Left cardiac atrium (tissue), 4 donors: ENCODE data around the gene DDX20. TPM values are rescaled to one million over a fixed set of nuclear protein-coding genes. Genes with fewer than 3 reads are reported as not detected.

Experiments used
- ATAC-seq, 2 donors: fragments of 200-7000 bp; cut with Tn5 transposase; one replicate each; pipeline ENCODE4 v1.9.1; 2020; ENCODE audit warnings: mild to moderate bottlenecking in 2 of 2, moderate library complexity in 2 of 2
- DNase-seq: peaks from one replicate; pipeline ENCODE4 v3.0.0-alpha.2; 2020
- intact Hi-C, 2 donors: fragments of 100-400 bp; cut with DNase I; formaldehyde crosslinking; loops; one replicate each; pipeline versions ENCODE4 v1.14.1 to v1.15.1; 2022 to 2023
- total RNA-seq, 2 donors: library from RNA; stranded (reverse); fragmentation: NEBNext Ultra II Directional; extraction: Animal tissue kit (Norgen Biotek cat#: 25700); gene quantifications; one replicate each; pipeline ENCODE4 v1.2.1, GENCODE V29; 2021
- donor health status: DM: no; HTN: yes; CAD: no.
- donor health status: DM: no; HTN: yes; CAD: no; lungs with severe emphysema.
- donor health status: DM: yes; HTN: yes; CAD: no.
- donor health status: Dilated cardiomyopathy.

Gene DDX20
- total RNA-seq, 2 donors from 2014 or later, result 7.8 TPM

DNA sequence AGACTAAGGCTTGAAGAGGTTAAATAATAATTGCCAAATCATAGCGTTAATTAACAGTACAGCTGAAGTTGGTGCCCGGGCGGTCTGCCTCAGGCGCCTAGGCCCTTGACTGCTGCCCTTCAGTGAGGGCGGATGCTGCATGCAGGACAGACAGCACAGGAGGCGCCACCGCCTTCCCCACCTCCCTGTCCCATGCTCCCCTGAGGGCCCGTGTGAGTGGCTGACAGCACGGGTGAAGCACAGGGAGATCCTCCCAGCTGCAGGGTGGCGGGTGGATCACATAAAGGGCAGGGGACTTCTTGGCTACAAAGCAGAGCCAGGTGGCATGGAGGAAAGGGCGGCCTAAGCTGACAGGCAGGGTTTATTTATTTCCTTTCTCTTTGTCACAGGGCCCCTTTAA lies 49.1 kb downstream of the DDX20 start:
- intact Hi-C loops, result loop anchor here in 1 of 2 donors (10.0 kb wide), 1 partner anchor 530 kb away; no protein-coding TSS in a partner anchor
- no peak for DNase-seq
- no peak for ATAC-seq

DNA sequence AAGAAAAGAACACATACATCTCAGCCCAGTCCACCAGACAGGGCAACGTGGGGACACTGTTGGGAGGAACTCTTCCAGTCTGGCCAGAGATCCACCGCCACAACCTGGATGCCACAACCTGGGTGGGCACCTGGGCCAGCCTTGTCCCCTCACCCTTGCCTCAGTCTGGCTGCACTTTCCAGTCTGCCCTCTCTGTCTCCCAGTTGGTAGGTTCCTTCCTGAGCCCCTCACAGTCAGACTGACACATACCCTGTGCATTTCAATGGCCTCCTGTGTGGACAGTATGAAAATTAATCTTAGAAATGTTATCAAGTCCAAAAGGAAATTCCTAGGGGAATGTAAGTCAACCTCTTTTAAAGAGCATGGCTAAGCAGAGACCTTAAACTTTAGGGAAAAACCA lies 49.5 kb downstream of the DDX20 start:
- DNase-seq, result no peak
- no peak for ATAC-seq
- intact Hi-C loops, result loop anchor here in 1 of 2 donors (10.0 kb wide), 1 partner anchor 530 kb away; no protein-coding TSS in a partner anchor

DNA sequence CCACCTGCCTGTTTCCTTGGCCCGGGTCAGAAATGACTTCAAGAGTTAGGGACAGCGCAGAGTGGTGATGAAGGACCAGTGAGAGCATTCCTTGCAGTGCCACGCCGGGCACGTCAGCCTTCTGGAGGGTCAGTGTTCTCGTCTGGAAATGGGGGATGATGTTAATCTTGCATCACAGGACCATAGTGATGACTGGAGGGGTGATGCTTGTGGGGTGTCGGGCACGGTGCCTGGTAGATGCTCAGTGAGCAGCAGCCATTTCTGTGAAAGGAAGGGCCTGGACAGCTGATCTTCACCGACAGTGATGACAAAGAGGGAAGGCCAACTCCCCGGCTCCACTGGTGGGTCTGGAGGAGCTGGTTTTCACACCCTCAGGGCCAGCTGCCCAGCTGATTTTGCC lies 56.2 kb downstream of the DDX20 start:
- intact Hi-C loops, result no loop called here
- DNase-seq, result no peak
- ATAC-seq, result no peak

DNA sequence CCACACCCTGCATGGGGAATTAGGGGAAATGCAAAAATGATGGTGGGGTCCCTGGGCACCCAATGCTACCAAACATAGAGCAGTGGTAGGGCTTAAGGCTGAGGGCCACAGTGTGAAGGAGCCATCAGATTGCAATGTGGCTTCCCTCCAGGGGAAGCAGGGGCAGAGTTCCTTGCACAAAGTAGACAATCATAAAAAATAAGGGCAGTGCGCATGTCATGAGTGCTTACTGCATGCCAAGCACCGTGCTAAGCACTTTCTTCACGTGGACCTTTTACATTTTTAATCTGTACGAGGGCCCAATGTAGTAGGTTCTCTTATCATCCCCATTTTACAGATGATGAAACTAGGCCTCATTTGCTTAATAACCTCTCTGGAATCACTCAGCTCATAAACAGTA lies 56.6 kb downstream of the DDX20 start:
- DNase-seq, result no peak
- intact Hi-C loops, result no loop called here
- ATAC-seq, result no peak

DNA sequence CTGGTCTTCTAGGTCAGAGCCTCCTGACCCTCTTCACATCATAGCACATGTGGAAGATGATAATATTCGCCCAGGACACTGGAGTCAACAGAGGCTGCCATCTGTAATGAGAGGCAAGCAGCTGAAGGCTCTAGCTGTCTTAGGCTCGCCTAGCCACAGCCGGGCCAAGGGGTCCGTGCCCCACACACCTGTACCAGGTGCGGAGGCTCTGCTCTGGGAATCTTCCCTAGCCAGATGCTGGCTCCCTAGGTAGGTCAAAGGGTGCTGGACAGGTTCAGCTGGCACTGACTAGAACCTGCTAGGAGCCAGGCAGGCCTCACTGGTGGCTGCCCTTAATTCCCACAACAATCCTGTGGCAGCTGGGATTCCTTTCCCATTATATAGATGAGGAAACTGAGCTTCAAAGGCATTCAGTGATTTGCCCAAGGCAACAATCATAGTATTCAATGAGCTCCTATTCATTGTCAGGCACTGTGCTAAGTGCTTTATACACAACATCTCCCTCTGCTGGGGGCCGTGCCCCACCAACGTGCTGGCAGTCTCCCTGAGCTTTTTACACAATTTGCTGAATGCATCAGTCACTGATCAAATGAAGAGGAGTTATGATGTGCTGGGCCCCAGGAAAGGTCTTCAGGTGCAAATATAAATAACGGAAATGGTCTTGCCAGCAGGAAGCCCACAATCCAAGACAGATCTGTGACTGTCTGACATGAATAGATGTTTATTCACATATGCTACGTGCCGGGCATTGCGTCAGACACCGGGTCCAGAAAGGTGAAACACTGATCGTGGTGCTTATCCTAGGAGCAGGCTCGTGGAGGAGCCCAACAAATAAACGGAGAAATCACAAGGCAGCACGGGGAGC lies 58.0 kb downstream of the DDX20 start:
- ATAC-seq (no peak), DNase-seq (no peak)
- intact Hi-C loops, result no loop called here

DNA sequence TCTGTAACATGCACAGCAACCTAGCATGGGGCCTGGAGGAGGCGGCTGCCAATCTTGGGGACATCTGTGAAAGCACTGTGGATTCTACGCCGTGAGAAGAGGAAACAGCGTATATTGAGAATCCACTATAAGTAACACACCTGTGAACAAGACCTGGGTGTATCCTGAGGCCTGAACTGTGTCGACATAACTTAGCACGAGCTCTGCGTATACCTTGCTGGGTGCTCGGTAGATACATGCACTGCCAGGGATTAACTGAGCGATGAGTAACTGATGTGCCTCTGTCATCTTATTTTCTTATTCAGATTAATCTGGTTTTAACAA lies 58.6 kb downstream of the DDX20 start:
- DNase-seq, result no peak
- intact Hi-C loops, result no loop called here
- ATAC-seq, result no peak

DNA sequence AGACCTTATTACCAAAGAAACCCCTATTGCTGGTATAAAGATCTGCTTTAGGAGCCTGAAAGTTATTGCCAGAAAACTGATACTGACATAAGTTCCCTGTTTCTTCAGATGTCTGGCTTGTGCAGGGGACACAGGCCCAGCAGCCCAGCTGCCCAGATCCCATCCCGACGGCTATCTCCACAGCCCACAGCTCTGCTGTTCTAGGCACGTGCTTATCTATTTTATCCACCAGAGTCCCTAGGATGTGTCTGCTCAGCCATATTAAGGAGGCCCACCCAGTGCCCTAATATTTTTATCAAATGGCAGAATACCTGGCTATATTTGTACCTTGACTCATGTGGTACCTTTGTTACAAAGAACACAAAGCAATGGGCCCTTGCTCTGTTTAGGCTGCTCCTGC lies 58.9 kb downstream of the DDX20 start:
- intact Hi-C loops, result no loop called here
- DNase-seq (no peak), ATAC-seq (no peak)

Other genes starting within 250 kb of the DDX20 start
- gene RAP1A, start 136.1 kb upstream of the DDX20 start, total RNA-seq, result 100 to 1,000 TPM in 1 of 2 donors, 10 to 100 TPM in 1; 84.2 to 103 TPM
- gene INKA2, start 16.5 kb upstream of the DDX20 start, total RNA-seq, result 10 to 100 TPM; 18.4 to 31.7 TPM
- 10 to 100 TPM; 18.3 to 25.4 TPM for gene KCND3, start 233.8 kb downstream of the DDX20 start, total RNA-seq